WTC11 (cell line): Measurements from ENCODE around the gene ANO1. TPM values are rescaled to one million over a fixed set of nuclear protein-coding genes. Genes with fewer than 3 reads are reported as not detected.

Experiments used
- ATAC-seq: fragments of 200-7000 bp; cut with Tn5 transposase; 2 replicates; pipeline ENCODE4 v1.10.0; 2021; ENCODE audit warnings: mild to moderate bottlenecking, moderate library complexity
- CTCF ChIA-PET: fragments of 300-600 bp; sonication (Branson Sonifier 250); formaldehyde crosslinking; loops from one replicate; lab custom pipeline; 2021; ENCODE audit warnings: antibody characterized with exemption; lab: Charles Lee
- POLR2A ChIA-PET: fragments of 350-600 bp; sonication (Branson Sonifier 250); formaldehyde crosslinking; loops from one replicate; lab custom pipeline; 2021; ENCODE audit warnings: antibody characterized with exemption; lab: Charles Lee
- DNase-seq: peaks from one replicate; pipeline ENCODE4 v3.0.0; 2021; ENCODE audit warnings: low spot score
- H3K27ac Mint-ChIP-seq: 2 replicates; pipeline ENCODE4 v1.8.0; 2021; ENCODE audit warnings: mixed read lengths
- H3K27me3 Mint-ChIP-seq: 2 replicates; pipeline ENCODE4 v1.8.0; 2021; ENCODE audit warnings: low read depth, mild to moderate bottlenecking, moderate library complexity, mixed read lengths
- H3K36me3 Mint-ChIP-seq: 2 replicates; pipeline ENCODE4 v1.8.0; 2021; ENCODE audit warnings: mixed read lengths
- H3K4me1 Mint-ChIP-seq: 2 replicates; pipeline ENCODE4 v1.8.0; 2022; ENCODE audit warnings: mixed read lengths
- H3K4me3 Mint-ChIP-seq: 2 replicates; pipeline ENCODE4 v1.8.0; 2021; ENCODE audit warnings: mild to moderate bottlenecking, moderate library complexity, mixed read lengths
- H3K9me3 Mint-ChIP-seq: 2 replicates; pipeline ENCODE4 v1.8.0; 2021; ENCODE audit warnings: mixed read lengths
- AFF4 ChIP-seq: sonication (generic); formaldehyde crosslinking; IDR thresholded peaks from 2 replicates; pipeline ENCODE4 v1.8.1; 2023; ENCODE audit warnings: mild to moderate bottlenecking, missing genetic modification reagents, borderline replicate concordance
- E2F4 ChIP-seq: sonication (generic); formaldehyde crosslinking; IDR thresholded peaks from 2 replicates; pipeline ENCODE4 v1.8.1; 2022; ENCODE audit warnings: low read depth, mild to moderate bottlenecking, moderate library complexity, missing genetic modification reagents, borderline replicate concordance
- E2F5 ChIP-seq: sonication (generic); formaldehyde crosslinking; IDR thresholded peaks from 2 replicates; pipeline ENCODE4 v1.8.1; 2022; ENCODE audit warnings: mild to moderate bottlenecking, moderate library complexity, missing genetic modification reagents
- ELF4 ChIP-seq: sonication (generic); formaldehyde crosslinking; IDR thresholded peaks from 2 replicates; pipeline ENCODE4 v1.8.1; 2022; ENCODE audit warnings: low read depth, mild to moderate bottlenecking, moderate library complexity, missing genetic modification reagents
- ETV6 ChIP-seq: sonication (generic); formaldehyde crosslinking; IDR thresholded peaks from 2 replicates; pipeline ENCODE4 v1.8.1; 2022; ENCODE audit warnings: mild to moderate bottlenecking, missing genetic modification reagents
- MLX ChIP-seq: sonication (generic); formaldehyde crosslinking; IDR thresholded peaks from 2 replicates; pipeline ENCODE4 v1.8.1; 2023; ENCODE audit warnings: mild to moderate bottlenecking, missing genetic modification reagents, moderate library complexity
- NR2C2 ChIP-seq: sonication (generic); formaldehyde crosslinking; IDR thresholded peaks from 2 replicates; pipeline ENCODE4 v1.8.0; 2022; ENCODE audit warnings: mild to moderate bottlenecking, missing genetic modification reagents
- RELA ChIP-seq: sonication (generic); formaldehyde crosslinking; IDR thresholded peaks from 2 replicates; pipeline ENCODE4 v1.8.1; 2022; ENCODE audit warnings: missing genetic modification reagents, mild to moderate bottlenecking, borderline replicate concordance
- SMAD3 ChIP-seq: sonication (generic); formaldehyde crosslinking; IDR thresholded peaks from 2 replicates; pipeline ENCODE4 v1.8.0; 2022; ENCODE audit warnings: missing genetic modification reagents, mild to moderate bottlenecking, borderline replicate concordance
- SMAD4 ChIP-seq: sonication (generic); formaldehyde crosslinking; IDR thresholded peaks from 2 replicates; pipeline ENCODE4 v1.8.0; 2022; ENCODE audit warnings: mild to moderate bottlenecking, missing genetic modification reagents
- TCF7 ChIP-seq: sonication (generic); formaldehyde crosslinking; IDR thresholded peaks from 2 replicates; pipeline ENCODE4 v1.8.0; 2022; ENCODE audit warnings: mild to moderate bottlenecking, low read depth, missing genetic modification reagents, moderate library complexity
- TP53 ChIP-seq: sonication (generic); formaldehyde crosslinking; IDR thresholded peaks from 2 replicates; pipeline ENCODE4 v1.8.1; 2023; ENCODE audit warnings: mild to moderate bottlenecking, missing genetic modification reagents
- USF2 ChIP-seq: sonication (generic); formaldehyde crosslinking; IDR thresholded peaks from 2 replicates; pipeline ENCODE4 v1.8.1; 2023; ENCODE audit warnings: mild to moderate bottlenecking, missing genetic modification reagents, moderate library complexity
- ZNF317 ChIP-seq: sonication (generic); formaldehyde crosslinking; IDR thresholded peaks from 2 replicates; pipeline ENCODE4 v1.8.1; 2023; ENCODE audit warnings: low read depth, mild to moderate bottlenecking, moderate library complexity, missing genetic modification reagents, borderline replicate concordance
- total RNA-seq: library from RNA; stranded (reverse); gene quantifications from 3 replicates; pipeline ENCODE4 v1.2.3, GENCODE V29; 2021
- TF ChIP-seq, protein P1 (sequence below): sonication (generic); formaldehyde crosslinking; IDR thresholded peaks from 2 replicates; pipeline ENCODE4 v1.8.0; 2022; ENCODE audit warnings: mild to moderate bottlenecking, missing genetic modification reagents
- TF ChIP-seq, protein P2 (sequence below): sonication (generic); formaldehyde crosslinking; IDR thresholded peaks from 2 replicates; pipeline ENCODE4 v1.8.0; 2023; ENCODE audit warnings: missing genetic modification reagents, mild to moderate bottlenecking, borderline replicate concordance
- TF ChIP-seq, protein P3 (sequence below): sonication (generic); formaldehyde crosslinking; IDR thresholded peaks from 2 replicates; pipeline ENCODE4 v1.8.1; 2022; ENCODE audit warnings: low read depth, missing genetic modification reagents, borderline replicate concordance

The ANO1 gene
- total RNA-seq, 1 experiment from 2014 or later, result 4.1 TPM

- TF ChIP-seq RELA, result no peak
- no peak for TF ChIP-seq E2F5
- TF ChIP-seq, protein P1, sequence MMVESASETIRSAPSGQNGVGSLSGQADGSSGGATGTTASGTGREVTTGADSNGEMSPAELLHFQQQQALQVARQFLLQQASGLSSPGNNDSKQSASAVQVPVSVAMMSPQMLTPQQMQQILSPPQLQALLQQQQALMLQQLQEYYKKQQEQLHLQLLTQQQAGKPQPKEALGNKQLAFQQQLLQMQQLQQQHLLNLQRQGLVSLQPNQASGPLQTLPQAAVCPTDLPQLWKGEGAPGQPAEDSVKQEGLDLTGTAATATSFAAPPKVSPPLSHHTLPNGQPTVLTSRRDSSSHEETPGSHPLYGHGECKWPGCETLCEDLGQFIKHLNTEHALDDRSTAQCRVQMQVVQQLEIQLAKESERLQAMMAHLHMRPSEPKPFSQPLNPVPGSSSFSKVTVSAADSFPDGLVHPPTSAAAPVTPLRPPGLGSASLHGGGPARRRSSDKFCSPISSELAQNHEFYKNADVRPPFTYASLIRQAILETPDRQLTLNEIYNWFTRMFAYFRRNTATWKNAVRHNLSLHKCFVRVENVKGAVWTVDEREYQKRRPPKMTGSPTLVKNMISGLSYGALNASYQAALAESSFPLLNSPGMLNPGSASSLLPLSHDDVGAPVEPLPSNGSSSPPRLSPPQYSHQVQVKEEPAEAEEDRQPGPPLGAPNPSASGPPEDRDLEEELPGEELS, result no peak
- TF ChIP-seq, protein P2, sequence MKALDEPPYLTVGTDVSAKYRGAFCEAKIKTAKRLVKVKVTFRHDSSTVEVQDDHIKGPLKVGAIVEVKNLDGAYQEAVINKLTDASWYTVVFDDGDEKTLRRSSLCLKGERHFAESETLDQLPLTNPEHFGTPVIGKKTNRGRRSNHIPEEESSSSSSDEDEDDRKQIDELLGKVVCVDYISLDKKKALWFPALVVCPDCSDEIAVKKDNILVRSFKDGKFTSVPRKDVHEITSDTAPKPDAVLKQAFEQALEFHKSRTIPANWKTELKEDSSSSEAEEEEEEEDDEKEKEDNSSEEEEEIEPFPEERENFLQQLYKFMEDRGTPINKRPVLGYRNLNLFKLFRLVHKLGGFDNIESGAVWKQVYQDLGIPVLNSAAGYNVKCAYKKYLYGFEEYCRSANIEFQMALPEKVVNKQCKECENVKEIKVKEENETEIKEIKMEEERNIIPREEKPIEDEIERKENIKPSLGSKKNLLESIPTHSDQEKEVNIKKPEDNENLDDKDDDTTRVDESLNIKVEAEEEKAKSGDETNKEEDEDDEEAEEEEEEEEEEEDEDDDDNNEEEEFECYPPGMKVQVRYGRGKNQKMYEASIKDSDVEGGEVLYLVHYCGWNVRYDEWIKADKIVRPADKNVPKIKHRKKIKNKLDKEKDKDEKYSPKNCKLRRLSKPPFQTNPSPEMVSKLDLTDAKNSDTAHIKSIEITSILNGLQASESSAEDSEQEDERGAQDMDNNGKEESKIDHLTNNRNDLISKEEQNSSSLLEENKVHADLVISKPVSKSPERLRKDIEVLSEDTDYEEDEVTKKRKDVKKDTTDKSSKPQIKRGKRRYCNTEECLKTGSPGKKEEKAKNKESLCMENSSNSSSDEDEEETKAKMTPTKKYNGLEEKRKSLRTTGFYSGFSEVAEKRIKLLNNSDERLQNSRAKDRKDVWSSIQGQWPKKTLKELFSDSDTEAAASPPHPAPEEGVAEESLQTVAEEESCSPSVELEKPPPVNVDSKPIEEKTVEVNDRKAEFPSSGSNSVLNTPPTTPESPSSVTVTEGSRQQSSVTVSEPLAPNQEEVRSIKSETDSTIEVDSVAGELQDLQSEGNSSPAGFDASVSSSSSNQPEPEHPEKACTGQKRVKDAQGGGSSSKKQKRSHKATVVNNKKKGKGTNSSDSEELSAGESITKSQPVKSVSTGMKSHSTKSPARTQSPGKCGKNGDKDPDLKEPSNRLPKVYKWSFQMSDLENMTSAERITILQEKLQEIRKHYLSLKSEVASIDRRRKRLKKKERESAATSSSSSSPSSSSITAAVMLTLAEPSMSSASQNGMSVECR (CRISPR knock-in tag), result no peak
- TF ChIP-seq TCF7 (CRISPR knock-in tag), result no peak
- TF ChIP-seq E2F4 (CRISPR knock-in tag), result no peak
- TF ChIP-seq SMAD3 (CRISPR knock-in tag), result no peak
- TF ChIP-seq, protein P3, sequence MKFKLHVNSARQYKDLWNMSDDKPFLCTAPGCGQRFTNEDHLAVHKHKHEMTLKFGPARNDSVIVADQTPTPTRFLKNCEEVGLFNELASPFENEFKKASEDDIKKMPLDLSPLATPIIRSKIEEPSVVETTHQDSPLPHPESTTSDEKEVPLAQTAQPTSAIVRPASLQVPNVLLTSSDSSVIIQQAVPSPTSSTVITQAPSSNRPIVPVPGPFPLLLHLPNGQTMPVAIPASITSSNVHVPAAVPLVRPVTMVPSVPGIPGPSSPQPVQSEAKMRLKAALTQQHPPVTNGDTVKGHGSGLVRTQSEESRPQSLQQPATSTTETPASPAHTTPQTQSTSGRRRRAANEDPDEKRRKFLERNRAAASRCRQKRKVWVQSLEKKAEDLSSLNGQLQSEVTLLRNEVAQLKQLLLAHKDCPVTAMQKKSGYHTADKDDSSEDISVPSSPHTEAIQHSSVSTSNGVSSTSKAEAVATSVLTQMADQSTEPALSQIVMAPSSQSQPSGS, result no peak
- TF ChIP-seq ETV6 (CRISPR knock-in tag), result no peak
- no peak for TF ChIP-seq TP53 (CRISPR knock-in tag)
- no peak for TF ChIP-seq NR2C2
- TF ChIP-seq SMAD4 (CRISPR knock-in tag), result no peak
- no peak for TF ChIP-seq ELF4 (CRISPR knock-in tag)
- no peak for TF ChIP-seq MLX
- no peak for TF ChIP-seq AFF4 (CRISPR knock-in tag)
- TF ChIP-seq USF2 (CRISPR knock-in tag), result no peak
- TF ChIP-seq ZNF317 (CRISPR knock-in tag), result no peak
- Mint-ChIP-seq H3K4me3 (no peak overlapping the region), H3K9me3 (no peaks in the 10 kb centered on the region), H3K36me3 (no peaks in the 10 kb centered on the region), H3K4me1 (peaks cover 55% of the 10 kb centered on the region), H3K27me3 (peaks cover 9% of the 10 kb centered on the region), H3K27ac (no peak overlapping the region)
- DNase-seq (no peak), ATAC-seq (no peak)
- CTCF ChIA-PET, result interaction anchor here (0.7 to 1.5 kb wide), 5 partner anchors 10 to 126 kb away, joined by 3 to 5 read pairs (median 3); no protein-coding TSS in a partner anchor
- POLR2A ChIA-PET, result interaction anchor here (0.6 to 1.1 kb wide), 2 partner anchors 10 to 251 kb away, joined by 3 to 4 read pairs; no protein-coding TSS in a partner anchor
These were observed 9.2 kb upstream of the ANO1 start for GRCh38 chr11:70068950-70069349.
